Kidney epithelial cell (primary cell): ENCODE results near the gene ILRUN. TPM values are rescaled to one million over a fixed set of nuclear protein-coding genes. Genes with fewer than 3 reads are reported as not detected.
"Not testable (repeated sequence)": the region's sequence is repeated elsewhere in the genome, so short reads cannot be mapped to it uniquely, and the experiment has no call there.

Experiments
- DNase-seq: peaks from one replicate; pipeline ENCODE4 v3.0.0-alpha.2; 2010; ENCODE audit warnings: low read depth
- H3K27me3 ChIP-seq: 2 replicates; pipeline ENCODE4 v1.6.0; 2011; ENCODE audit warnings: low read length; ENCODE audit not compliant: control insufficient read depth, insufficient read depth
- H3K36me3 ChIP-seq: 2 replicates; pipeline ENCODE4 v1.5.1; 2011; ENCODE audit warnings: low read length; ENCODE audit not compliant: control insufficient read depth, insufficient read depth
- H3K4me3 ChIP-seq: 2 replicates; pipeline ENCODE4 v1.5.1; 2011; ENCODE audit warnings: low read depth, mild to moderate bottlenecking, control low read depth, low read length
- total RNA-seq: library from RNA; depleted of rRNA; stranded (reverse); fragments of >200 nt; gene quantifications from 2 replicates; pipeline ENCODE4 v1.2.3, GENCODE V29; 2015
- TF ChIP-seq, protein P1 (sequence below): IDR thresholded peaks from 2 replicates; pipeline ENCODE4 v1.5.1; 2011; ENCODE audit warnings: mild to moderate bottlenecking, moderate library complexity, low read length, control low read depth, inconsistent platforms; ENCODE audit not compliant: insufficient read depth, poor library complexity, severe bottlenecking

The ILRUN gene
- total RNA-seq, 1 donor from 2014 or later, result 37.9 TPM

DNA sequence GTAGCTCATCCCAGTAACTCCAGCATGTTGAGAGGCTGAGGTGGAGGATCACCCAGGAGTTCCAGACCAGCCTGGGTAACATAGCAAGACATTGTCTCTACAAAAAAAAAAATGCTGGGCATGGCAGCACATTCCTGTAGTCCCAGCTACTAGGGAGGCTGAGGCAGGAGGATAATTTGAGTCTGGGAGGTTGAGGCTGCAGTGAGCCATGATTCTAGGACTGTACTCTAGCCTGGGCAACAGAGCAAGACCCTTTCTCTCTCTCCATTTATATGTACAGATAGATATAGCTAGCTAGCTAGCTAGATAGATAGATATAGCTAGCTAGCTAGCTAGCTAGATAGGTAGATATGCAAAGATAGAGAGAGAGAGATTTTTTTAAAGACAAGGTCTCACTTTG lies 20.4 kb downstream of the ILRUN start:
- TF ChIP-seq, protein P1, sequence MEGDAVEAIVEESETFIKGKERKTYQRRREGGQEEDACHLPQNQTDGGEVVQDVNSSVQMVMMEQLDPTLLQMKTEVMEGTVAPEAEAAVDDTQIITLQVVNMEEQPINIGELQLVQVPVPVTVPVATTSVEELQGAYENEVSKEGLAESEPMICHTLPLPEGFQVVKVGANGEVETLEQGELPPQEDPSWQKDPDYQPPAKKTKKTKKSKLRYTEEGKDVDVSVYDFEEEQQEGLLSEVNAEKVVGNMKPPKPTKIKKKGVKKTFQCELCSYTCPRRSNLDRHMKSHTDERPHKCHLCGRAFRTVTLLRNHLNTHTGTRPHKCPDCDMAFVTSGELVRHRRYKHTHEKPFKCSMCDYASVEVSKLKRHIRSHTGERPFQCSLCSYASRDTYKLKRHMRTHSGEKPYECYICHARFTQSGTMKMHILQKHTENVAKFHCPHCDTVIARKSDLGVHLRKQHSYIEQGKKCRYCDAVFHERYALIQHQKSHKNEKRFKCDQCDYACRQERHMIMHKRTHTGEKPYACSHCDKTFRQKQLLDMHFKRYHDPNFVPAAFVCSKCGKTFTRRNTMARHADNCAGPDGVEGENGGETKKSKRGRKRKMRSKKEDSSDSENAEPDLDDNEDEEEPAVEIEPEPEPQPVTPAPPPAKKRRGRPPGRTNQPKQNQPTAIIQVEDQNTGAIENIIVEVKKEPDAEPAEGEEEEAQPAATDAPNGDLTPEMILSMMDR, result no peak
- Histone ChIP-seq H3K4me3 (no peak overlapping the region), H3K36me3 (no peaks in the 10 kb centered on the region), H3K27me3 (no peaks in the 10 kb centered on the region)
- no peak for DNase-seq

DNA sequence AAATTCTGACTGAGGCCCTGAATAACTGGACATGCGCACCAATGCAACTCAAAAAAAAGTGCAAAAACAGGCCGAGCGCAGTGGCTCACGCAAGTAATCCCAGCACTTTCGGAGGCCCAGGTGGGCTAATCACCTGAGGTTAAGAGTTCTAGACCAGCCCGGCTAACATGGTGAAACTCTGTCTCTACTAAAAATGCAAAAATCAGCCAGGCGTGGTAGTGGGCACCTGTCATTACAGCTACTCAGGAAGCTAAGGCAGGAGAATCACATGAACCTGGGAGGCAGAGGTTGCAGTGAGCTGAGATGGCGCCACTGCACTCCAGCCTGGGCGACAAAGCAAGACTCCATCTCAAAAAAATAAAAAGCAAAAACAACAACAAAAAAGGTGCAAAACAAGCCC lies 21.6 kb downstream of the ILRUN start:
- not testable (repeated sequence) for H3K36me3 ChIP-seq, H3K27me3 ChIP-seq, H3K4me3 ChIP-seq, DNase-seq

DNA sequence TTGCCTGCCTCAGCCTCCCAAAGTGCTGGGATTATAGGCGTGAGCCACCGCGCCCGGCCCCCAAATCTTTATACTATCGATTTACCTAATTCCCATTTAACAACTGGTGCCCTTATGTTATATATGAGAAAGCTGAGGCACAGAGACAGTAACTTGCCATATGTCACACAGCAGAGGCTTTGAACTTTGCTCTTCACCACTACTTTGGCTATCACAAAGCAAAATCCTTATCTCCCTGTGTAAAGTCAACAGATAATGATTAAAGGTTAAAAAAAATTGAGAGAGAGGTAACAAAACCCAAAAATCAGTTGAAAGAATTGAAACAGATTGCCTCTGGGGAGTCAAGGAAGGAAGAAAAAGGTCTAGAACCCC lies 22.3 kb downstream of the ILRUN start:
- TF ChIP-seq, protein P1, result no peak
- H3K4me3 ChIP-seq, result no peak overlapping the region
- H3K27me3 ChIP-seq, result no peaks in the 10 kb centered on the region
- DNase-seq, result no peak
- no peaks in the 10 kb centered on the region for H3K36me3 ChIP-seq

DNA sequence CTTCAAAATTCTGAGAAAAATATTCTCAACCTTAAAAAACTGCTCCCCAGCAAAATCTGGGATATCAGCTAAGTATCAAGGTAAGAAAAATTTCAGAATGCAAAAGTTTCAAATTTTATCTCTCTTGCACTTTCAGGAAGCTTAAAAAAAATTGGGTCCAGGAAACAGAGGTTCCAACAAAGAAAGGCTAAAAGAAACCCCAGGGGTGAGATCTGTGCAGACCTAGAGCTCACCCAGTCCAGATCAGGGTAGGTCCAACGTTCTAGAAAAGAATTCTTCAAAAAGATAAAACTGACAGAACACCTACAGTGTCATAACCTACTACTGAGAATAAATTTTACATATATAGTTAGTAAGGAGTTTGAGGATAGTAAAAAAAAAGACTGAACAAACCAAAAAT lies 23.5 kb downstream of the ILRUN start:
- TF ChIP-seq, protein P1, result no peak
- Histone ChIP-seq H3K36me3 (no peaks in the 10 kb centered on the region), H3K27me3 (no peaks in the 10 kb centered on the region), H3K4me3 (no peak overlapping the region)
- DNase-seq, result no peak

DNA sequence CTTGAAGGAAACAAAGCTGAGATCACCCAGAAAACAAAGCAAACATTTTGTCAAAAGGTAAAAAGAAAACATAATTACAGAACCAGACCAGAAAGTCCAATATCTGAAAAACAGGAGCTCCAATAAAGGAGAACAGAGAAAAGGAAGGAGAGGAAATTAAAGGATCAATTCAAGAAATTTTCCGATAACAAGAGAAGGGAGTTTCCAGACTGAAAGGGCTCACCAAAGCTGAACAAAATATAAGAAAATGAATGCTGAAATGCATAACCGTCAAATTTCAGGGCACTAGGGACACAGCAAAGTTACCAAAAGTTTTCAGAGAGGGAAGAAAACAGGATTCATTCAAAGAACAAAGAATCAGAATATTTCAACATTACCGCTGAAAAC lies 23.9 kb downstream of the ILRUN start:
- DNase-seq, result no peak

DNA sequence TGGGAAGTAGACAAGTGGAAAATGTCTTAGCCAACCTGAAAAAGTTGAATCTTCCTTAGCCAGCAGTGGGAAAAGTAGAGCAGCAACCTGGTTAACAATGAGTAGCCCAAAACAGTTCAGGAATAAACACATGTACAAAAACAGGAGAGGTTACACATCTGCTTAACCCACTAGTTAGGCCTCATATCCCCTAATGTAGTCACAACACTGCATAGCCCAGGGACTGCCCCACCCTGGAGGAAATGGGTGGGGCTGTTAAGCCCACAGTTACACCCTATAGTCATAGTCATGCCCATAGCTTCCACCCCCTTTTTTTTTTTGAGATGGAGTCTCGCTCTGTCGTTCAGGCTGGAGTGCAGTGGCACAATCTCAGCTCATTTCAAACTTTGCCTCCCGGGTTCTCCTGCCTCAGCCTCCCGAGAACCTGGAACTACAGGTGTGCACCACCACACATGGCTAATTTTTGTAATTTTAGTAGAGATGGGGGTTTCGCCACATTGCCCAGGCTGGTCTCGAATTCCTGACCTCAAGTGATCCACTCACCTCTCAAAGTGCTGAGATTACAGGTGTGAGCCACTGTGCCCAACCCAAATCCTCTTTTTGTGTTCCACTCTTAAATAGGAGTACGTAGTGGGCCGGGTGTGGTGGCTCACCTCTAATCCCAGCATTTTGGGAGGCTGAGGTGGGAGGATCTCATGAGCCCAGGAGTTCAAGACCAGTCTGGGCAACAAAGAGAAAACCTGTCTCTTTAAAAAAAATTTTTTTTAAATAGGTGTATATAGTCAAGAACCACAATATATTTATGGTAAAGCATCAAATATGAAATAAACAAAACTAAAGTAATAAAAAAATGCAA lies 24.5 kb downstream of the ILRUN start:
- no peaks in the 10 kb centered on the region for H3K27me3 ChIP-seq
- H3K36me3 ChIP-seq, result no peaks in the 10 kb centered on the region
- H3K4me3 ChIP-seq, result no peak overlapping the region
- no peak for DNase-seq
- TF ChIP-seq, protein P1, result no peak

More for the DNA sequence above, 23.9 kb downstream of the ILRUN start:
- Histone ChIP-seq H3K4me3 (no peak overlapping the region), H3K36me3 (no peaks in the 10 kb centered on the region), H3K27me3 (no peaks in the 10 kb centered on the region)
- TF ChIP-seq, protein P1, result no peak
